Measurements from ENCODE around the gene SHISA6.

GRCh38 chr17:11221721-11222120 is 19.3 kb upstream of the SHISA6 start:
- TF ChIP-seq CTCF (IDR thresholded peaks at IDR 0.05; ENCODE audit: insufficient read depth, low read depth, low read length): no peak
- TF ChIP-seq EZH2 (IDR thresholded peaks at IDR 0.05; ENCODE audit: insufficient read depth, low read length): no peak

All from astrocyte (in vitro differentiated cells and primary cell).